ENCODE results near the gene CACNA1E.

DNA sequence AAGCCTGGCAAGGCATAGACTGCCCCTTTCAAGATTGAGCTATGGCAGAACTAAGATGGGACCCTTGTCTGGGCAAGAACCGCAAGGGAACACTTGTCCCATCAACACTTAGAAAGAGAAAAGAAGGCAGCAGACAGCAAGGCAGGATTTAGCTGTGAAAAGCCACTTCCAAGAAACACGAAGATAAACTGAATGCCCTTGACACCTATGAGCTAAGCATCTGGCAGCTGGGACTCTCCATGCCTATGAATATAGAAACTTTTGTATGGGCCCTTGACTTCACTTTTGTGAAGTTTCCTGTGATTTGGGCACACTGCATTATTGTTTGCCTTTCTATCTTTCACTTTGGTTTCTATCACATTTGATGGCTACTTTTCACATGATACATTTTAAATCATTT lies 24.9 kb upstream of the CACNA1E start:
- TF ChIP-seq, protein P1, sequence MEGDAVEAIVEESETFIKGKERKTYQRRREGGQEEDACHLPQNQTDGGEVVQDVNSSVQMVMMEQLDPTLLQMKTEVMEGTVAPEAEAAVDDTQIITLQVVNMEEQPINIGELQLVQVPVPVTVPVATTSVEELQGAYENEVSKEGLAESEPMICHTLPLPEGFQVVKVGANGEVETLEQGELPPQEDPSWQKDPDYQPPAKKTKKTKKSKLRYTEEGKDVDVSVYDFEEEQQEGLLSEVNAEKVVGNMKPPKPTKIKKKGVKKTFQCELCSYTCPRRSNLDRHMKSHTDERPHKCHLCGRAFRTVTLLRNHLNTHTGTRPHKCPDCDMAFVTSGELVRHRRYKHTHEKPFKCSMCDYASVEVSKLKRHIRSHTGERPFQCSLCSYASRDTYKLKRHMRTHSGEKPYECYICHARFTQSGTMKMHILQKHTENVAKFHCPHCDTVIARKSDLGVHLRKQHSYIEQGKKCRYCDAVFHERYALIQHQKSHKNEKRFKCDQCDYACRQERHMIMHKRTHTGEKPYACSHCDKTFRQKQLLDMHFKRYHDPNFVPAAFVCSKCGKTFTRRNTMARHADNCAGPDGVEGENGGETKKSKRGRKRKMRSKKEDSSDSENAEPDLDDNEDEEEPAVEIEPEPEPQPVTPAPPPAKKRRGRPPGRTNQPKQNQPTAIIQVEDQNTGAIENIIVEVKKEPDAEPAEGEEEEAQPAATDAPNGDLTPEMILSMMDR (conservative IDR thresholded peaks at IDR 0.05; ENCODE audit: low read length) = no peak
- no peak for TF ChIP-seq EZH2phosphoT487 (IDR thresholded peaks at IDR 0.05; ENCODE audit: borderline replicate concordance, low read depth, low read length)

Measured in OCI-LY7 (cell line).